Measurements from ENCODE around the gene BABAM1. TPM values are rescaled to one million over a fixed set of nuclear protein-coding genes. Genes with fewer than 3 reads are reported as not detected.

Gene BABAM1
- total RNA-seq, 3 donors from 2014 or later (not counting 1 experiment from before 2014, with no cell fraction given) = 106 to 127 (median 106) TPM

GRCh38 chr19:17320435-17320834 is 53.2 kb downstream of the BABAM1 start:
- no peaks in the 10 kb centered on the region for H3K4me1 Mint-ChIP-seq
- TF ChIP-seq CTCF (IDR thresholded peaks at IDR 0.05) = no peak
- H3K4me1 ChIP-seq (ENCODE audit: control insufficient read depth, insufficient read depth, low read length) = peaks cover 2% of the 10 kb centered on the region
- no peaks in the 10 kb centered on the region for H3K36me3 Mint-ChIP-seq
- no peak overlapping the region for H3K4me3 Mint-ChIP-seq
- ATAC-seq (no peak), DNase-seq (no peak)
- H3K4me3 ChIP-seq (ENCODE audit: low read length) = no peak overlapping the region
- peaks cover 30% of the 10 kb centered on the region for H3K36me3 ChIP-seq (ENCODE audit: control insufficient read depth, insufficient read depth, low read length)
- H3K27me3 ChIP-seq (ENCODE audit: control insufficient read depth, insufficient read depth, low read length) = no peaks in the 10 kb centered on the region
- no peaks in the 10 kb centered on the region for H3K9me3 Mint-ChIP-seq
- WGBS (ENCODE audit: insufficient coverage) = 85% methylated on average over 11 of the region's 11 CpGs
- no peak overlapping the region for H3K27ac Mint-ChIP-seq
- H3K27ac ChIP-seq (ENCODE audit: low read length) = no peak overlapping the region
- H3K9me3 ChIP-seq (ENCODE audit: control insufficient read depth, insufficient read depth, low read length) = no peaks in the 10 kb centered on the region
- intact Hi-C loops (cut with micrococcal nuclease) = no loop called here
- H3K27me3 Mint-ChIP-seq (ENCODE audit: low read depth in 2 of 2) = no peaks in the 10 kb centered on the region

- peak overlapping the region in 1 of 2 donors; percentile 61 for H3K27ac Mint-ChIP-seq
- Histone ChIP-seq H3K27me3 (ENCODE audit: control insufficient read depth, insufficient read depth, low read length) (no peaks in the 10 kb centered on the region), H3K4me3 (ENCODE audit: low read length) (no peak overlapping the region), H3K27ac (ENCODE audit: low read length) (no peak overlapping the region), H3K4me1 (ENCODE audit: control insufficient read depth, insufficient read depth, low read length) (peaks cover 2% of the 10 kb centered on the region), H3K9me3 (ENCODE audit: control insufficient read depth, insufficient read depth, low read length) (no peaks in the 10 kb centered on the region), H3K36me3 (ENCODE audit: control insufficient read depth, insufficient read depth, low read length) (peaks cover 25% of the 10 kb centered on the region)
- no peak for TF ChIP-seq CTCF (IDR thresholded peaks at IDR 0.05)
- no peaks in the 10 kb centered on the region for H3K4me1 Mint-ChIP-seq
- WGBS (ENCODE audit: insufficient coverage) = 87% methylated on average over 19 of the region's 19 CpGs
- no peaks in the 10 kb centered on the region for H3K36me3 Mint-ChIP-seq
- no peak overlapping the region for H3K4me3 Mint-ChIP-seq
- no peaks in the 10 kb centered on the region for H3K9me3 Mint-ChIP-seq
- H3K27me3 Mint-ChIP-seq (ENCODE audit: low read depth in 2 of 2) = no peaks in the 10 kb centered on the region
- DNase-seq (no peak), ATAC-seq (no peak)
- intact Hi-C loops (cut with micrococcal nuclease) = no loop called here
Measured at GRCh38 chr19:17321655-17322489, 54.6 kb downstream of the BABAM1 start.

- no peak for DNase-seq
- H3K27me3 ChIP-seq (ENCODE audit: control insufficient read depth, insufficient read depth, low read length) = no peaks in the 10 kb centered on the region
- no peak overlapping the region for H3K4me3 ChIP-seq (ENCODE audit: low read length)
- TF ChIP-seq CTCF (IDR thresholded peaks at IDR 0.05) = no peak
- Mint-ChIP-seq H3K36me3 (no peaks in the 10 kb centered on the region), H3K4me1 (no peaks in the 10 kb centered on the region), H3K27ac (peak overlapping the region in 1 of 2 donors; percentile 61), H3K27me3 (ENCODE audit: low read depth in 2 of 2) (no peaks in the 10 kb centered on the region), H3K9me3 (no peaks in the 10 kb centered on the region), H3K4me3 (peak overlapping the region; percentile 21)
- 84% methylated on average over 7 of the region's 10 CpGs for WGBS (ENCODE audit: insufficient coverage)
- no peaks in the 10 kb centered on the region for H3K9me3 ChIP-seq (ENCODE audit: control insufficient read depth, insufficient read depth, low read length)
- intact Hi-C loops (cut with micrococcal nuclease) = no loop called here
- peaks cover 25% of the 10 kb centered on the region for H3K36me3 ChIP-seq (ENCODE audit: control insufficient read depth, insufficient read depth, low read length)
- no peak overlapping the region for H3K27ac ChIP-seq (ENCODE audit: low read length)
- H3K4me1 ChIP-seq (ENCODE audit: control insufficient read depth, insufficient read depth, low read length) = peaks cover 2% of the 10 kb centered on the region
- ATAC-seq = no peak
Measured at GRCh38 chr19:17322854-17323253, 55.6 kb downstream of the BABAM1 start.
